RPMI8226 (cell line): Measurements from ENCODE around the gene HK3.
A peak's percentile ranks its signal among the peaks of the same experiment; 100 is the strongest.

Source experiments
- DNase-seq: peaks from one replicate; pipeline ENCODE4 v3.0.0-alpha.2; 2015

The HK3 gene

GRCh38 chr5:176866707-176867310, 32.3 kb downstream of the HK3 start:
- no peak for DNase-seq

DNA sequence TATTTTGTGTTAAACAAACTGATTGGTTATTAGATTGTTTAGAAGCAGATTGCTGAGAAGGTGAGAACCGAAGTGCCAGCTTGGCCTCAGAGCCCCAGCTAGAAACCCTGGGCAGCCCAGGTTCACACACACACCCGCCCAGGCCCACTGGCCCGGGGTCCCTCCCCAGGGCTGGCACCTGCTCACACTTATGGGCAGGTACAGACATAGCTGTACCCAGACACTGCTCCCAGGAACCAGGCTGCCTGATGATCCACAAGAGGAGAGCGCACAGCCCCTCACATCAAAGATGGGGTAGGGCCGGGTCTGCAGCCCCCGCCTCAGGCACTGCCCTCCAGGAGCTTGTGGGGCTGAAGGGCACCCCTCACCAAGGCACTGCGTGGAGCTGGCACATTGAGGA, 33.2 kb downstream of the HK3 start:
- no peak for DNase-seq

- DNase-seq, result no peak
Observed at GRCh38 chr5:176864755-176865154, 34.4 kb downstream of the HK3 start.

- DNase-seq, result no peak
Observed at GRCh38 chr5:176863765-176864098, 35.4 kb downstream of the HK3 start.

DNA sequence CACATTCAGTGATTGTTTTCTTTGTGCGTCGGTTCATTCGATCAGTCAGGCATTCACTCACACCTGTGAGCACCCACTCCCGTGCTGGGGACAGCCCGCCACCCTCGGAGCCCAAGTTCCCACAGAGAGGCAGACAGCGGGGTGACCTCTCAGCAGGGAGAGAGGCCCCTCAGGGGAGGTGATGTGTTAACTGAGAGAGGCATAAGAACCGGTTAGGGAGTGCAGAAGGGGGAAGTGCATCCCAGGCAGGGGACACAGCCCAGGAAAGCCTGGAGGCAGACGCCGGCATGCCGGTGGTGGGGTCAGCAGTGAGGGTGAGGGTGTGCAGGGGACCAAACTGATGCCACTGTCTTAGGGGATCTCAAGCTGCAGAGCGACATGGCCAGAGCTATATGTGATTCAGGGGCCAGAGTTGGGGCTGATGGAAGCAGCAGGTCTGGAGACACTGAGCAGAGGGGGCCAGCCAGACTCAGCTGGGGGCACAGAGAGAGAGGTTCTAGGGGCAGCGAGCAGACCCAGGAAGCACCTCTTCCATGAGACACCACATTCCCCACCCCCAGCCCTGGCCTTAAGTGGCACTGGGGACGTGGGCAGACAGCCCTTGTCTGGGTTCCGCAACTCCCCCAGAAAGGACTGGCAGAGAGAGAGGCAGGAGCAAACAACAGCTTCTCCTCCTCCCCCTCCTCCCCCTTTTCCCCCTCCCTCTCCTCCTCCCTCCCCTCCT, 35.9 kb downstream of the HK3 start:
- no peak for DNase-seq

- peak; percentile 42 for DNase-seq
Observed at GRCh38 chr5:176862330-176862995, 36.7 kb downstream of the HK3 start.

GRCh38 chr5:176861276-176861675, 37.9 kb downstream of the HK3 start:
- no peak for DNase-seq

- no peak for DNase-seq
Observed at GRCh38 chr5:176860381-176860780, 38.8 kb downstream of the HK3 start.

DNA sequence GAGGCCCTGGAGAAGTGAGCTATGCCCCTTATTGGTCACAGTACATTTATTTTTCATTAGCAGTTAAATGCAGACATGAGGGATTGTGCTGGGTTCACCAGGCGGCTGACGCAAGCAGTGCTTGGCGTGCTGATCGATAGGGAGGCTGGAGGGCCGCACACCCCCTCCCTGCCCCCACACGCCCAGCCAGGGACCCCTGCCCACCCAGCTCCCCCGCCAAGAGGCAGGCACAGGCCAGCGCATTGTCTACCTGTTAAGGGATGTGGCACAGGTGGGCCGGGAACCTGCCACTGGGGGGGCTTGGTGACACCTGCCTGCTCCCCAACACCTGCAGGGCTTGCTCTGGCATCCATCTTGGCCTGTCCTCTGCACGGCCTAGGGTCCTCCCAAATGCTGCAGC, 39.2 kb downstream of the HK3 start:
- DNase-seq, result no peak

DNA sequence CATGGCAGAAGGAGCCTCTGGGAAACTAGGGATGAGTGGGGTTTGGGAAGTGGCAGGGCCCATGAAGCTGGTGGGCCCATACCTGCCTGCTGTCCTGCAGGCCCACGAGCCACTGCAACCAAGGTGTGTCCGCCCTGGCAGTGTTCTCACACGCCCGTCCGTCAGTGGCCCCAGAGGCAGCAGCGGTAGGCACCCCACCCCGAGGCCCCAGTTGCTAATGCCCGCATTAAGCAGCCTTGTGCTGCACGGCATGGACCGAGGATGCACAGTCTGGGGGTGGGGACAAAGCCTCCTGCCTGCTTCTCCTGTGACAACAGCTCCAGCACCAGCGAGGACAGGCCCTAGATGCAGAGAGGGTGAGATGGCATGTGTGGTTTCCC, 41.3 kb downstream of the HK3 start:
- DNase-seq, result no peak

- DNase-seq, result no peak
Observed at GRCh38 chr5:176857216-176857893, 41.8 kb downstream of the HK3 start.

GRCh38 chr5:176856746-176857145, 42.4 kb downstream of the HK3 start:
- DNase-seq, result no peak

DNA sequence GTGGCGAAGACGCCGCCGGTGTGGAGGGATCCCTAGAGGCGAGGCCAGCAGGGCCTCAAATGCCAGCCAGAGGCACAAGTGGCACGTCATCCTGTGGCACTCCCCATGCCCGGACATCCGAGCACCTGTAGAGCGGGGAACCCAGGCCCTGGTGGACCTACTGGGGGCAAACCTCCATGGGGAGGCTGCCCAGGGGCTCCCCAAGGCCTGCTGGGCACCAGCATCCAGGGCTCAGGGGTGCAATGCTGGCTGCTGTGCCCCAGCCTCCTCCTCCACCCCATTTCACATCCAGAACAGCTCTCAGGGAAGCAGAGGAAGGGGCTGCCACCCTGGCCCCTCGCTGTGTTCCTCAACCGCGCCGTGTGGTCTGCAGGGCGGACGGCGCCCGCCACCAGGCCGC, 43.5 kb downstream of the HK3 start:
- DNase-seq, result no peak

DNA sequence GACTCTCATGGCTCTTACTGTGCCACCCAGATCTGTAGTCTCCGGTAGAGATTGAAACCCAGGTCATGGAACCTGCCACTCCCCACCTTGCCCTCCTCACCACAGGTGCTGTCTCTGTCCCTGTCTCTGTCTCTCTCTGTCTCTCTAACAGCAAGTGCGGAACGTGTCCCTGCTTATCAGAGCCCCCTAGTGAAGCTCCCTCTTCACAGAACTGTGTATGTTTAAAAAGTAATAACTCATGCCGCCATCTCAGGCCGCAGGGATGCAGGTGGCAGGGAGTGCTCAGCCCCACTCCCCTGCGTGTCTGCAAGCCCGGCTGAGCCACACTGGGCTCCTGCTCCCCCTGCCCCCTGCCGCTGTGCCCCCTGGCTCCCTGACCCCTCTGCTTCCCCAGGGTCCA, 45.0 kb downstream of the HK3 start:
- peak; percentile 60 for DNase-seq

GRCh38 chr5:176853151-176853778, 45.9 kb downstream of the HK3 start:
- DNase-seq, result no peak

DNA sequence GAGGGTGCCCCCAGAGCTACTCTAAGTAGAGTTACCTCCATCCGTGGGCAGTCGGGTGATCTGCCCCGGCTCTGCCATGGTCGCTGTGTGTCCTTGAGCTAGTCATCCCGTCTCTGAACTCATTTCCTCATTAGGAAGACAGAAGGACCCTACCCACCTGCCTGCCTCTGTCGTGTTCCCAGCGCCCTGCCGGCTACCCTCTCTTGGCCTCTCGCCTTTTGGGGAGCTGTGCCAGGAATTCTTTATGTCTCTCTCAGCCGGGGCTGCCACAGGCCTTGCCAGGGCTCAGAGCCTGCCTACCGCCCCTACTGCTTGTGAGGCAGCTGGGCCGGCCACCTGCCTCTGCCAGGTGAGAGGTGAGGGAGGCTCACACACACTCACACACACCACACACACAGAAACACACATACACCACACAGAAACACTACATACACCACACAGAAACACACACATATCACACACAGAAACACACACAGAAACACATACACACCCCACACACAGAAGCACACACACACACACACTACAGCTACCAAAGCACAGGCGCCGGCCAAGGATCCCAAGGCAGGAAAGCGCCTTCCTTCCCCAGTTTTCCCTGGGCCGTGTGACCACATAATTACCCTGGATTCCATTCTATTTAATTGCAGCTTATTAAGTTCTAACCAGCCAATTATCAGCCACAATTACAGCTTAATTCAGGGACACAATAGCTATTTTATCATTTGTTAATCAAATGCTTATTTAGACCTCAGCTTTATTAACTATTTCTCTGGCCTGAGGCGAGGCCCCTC, 47.1 kb downstream of the HK3 start:
- peak; percentile 80 for DNase-seq

DNA sequence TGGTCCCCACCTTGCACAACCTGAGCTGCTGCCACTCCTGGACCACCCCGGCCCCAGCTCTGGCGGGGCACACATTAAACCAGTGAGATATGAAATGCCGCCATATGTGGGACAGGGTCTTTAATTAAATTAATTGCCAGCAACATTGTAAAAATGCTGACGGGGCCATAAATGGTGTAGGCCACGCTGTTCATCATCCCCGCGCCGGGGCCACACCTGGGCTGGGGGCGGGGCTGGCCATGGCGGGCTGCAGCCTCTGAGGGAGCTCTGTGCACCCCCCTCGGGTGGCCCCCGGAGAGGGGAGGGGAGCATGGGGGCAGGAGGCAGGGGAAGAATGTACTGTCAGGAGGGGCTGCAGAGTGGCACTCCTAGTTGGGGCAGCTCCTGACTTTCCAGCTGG, 47.8 kb downstream of the HK3 start:
- peak; percentile 69 for DNase-seq

DNA sequence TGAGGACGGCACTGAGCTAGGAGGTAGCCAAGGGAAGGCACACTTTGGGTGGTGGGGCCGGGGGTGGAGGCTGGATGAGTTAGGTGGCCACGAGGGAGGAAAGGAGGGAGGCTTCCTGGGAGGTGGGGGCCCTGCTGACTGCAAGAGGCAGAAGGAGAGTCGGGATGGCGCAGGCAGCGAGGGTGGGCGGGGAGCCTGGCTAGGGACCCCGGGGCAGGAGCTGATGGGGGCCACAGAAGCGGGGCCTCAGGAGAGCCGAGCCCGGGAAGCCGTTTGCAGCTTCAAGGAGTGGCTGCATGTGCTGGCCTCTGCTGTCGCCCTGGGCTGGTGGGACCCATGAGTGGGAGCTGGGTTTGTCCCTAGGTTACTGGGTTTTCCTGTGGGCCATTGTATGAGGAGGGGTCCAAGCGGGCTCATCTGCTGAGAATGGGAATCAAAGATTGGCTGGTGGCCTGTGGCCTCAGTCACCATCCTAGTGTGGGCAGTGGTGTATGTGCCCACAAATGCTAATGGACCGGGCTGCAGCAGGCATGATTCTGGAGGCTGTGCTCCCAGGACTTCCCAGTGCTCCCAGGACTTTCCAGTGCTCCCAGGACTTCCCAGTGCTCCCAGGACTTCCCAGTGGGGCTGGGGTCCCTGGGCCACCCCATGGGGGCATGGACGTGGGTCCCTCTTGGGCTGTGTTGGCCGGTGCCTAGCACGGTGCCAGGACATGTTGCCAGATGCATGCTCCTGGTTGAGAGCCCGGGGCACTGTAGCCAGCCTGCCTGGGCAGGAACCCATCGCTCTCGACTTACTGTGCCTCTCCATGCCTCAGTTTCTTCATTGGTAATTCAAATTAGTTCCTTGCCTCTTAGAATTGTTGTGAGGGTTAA, 48.5 kb downstream of the HK3 start:
- DNase-seq, result no peak

DNA sequence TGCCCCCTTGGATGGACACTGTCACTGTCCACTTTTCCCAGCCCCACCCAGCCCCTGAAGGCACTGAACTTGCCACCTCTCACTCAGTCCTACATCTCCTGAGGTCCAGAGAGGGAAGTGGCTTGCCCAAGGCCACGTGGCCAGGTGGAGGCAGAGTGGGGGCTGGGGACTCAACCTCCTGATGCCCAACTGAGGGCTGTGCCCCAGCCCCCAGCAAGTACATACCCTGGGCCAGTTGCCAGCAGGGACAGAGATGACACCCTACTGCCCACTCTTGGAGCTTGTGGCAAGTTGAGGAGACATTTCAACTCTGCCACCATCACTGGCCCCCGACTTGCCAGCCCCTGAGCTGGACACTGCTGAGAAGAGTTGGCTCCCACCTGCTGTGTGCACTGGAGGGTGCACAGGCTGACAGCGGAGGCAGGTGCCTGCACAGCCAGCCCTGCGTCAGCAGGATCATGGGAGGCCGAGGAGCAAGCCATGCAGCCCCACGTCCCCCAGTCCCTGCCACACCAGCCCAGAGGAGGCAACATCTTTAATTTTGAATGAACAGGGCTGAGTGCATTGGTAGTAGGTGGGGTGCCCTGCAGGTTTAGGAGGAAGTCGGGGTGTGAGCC, 49.4 kb downstream of the HK3 start:
- peak; percentile 50 for DNase-seq

DNA sequence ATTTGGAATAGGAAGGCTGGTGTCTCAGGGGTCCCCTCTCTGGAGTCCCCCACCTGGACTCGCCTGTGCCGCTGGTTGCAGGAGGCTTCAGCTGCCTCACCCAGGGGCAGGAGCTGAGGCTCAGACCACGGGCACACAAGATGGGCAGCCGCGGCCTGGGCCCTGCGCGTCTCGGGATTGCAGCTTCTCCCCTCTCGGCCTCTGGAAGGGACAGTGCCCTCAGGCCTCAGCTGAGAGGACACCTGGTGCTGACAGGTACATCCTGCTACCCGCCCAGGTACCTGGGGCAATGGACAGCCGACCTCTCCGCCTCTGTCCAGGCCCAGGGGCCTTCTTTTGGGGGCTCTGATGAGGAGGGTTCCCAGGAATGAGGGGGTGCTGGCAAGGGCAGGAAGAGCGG, 50.5 kb downstream of the HK3 start:
- no peak for DNase-seq

DNA sequence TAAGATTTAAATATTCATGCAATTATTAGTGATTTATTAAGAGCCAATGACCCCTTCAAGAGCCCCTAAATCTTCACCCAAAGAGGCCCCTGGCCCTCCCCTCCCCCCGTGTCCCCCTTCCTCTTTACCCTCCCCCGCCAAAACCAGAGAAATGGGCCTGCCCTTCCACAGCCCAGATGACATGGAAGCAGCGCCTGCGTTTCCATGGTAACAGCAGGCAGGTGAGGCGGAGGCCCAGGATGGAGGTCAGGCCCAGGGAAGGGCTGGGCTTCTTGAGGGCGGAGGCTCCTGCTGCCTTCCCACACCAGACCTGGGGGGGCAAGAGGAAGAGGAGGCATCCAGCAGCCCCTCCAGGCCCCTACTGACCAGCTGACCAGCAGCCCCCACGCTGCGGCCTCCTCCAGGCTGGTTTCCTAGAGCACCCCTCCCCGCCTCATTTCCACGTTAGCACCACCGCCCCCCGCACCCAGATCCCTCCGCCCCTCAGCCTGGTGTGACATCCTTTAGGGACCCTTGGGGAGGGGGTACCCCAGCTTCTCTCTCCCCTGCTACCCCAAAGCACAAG, 51.3 kb downstream of the HK3 start:
- DNase-seq, result peak; percentile 39
